HG02798 (cell line): Measurements from ENCODE around the gene TNNI3K.
A peak's percentile ranks its signal among the peaks of the same experiment; 100 is the strongest.

Experiments
- ATAC-seq: cut with Tn5 transposase; IDR thresholded peaks from one replicate; pipeline ENCODE4 v1.9.1; 2021; ENCODE audit warnings: mild to moderate bottlenecking; ENCODE audit not compliant: unreplicated experiment, poor library complexity

Gene TNNI3K

GRCh38 chr1:74430342-74430934 is 195.3 kb downstream of the TNNI3K start:
- ATAC-seq, result no peak

- no peak for ATAC-seq
Observed at GRCh38 chr1:74431531-74431930, 196.3 kb downstream of the TNNI3K start.

- ATAC-seq, result no peak
Observed at GRCh38 chr1:74432325-74432724, 197.1 kb downstream of the TNNI3K start.

- ATAC-seq, result no peak
Observed at GRCh38 chr1:74434321-74434720, 199.1 kb downstream of the TNNI3K start.

GRCh38 chr1:74436078-74436477 is 200.9 kb downstream of the TNNI3K start:
- ATAC-seq, result no peak

- ATAC-seq, result no peak
Observed at GRCh38 chr1:74437035-74437434, 201.8 kb downstream of the TNNI3K start.

GRCh38 chr1:74452035-74452434 is 216.8 kb downstream of the TNNI3K start:
- no peak for ATAC-seq

- ATAC-seq, result no peak
Observed at GRCh38 chr1:74453277-74453676, 218.1 kb downstream of the TNNI3K start.

- ATAC-seq, result no peak
Observed at GRCh38 chr1:74455390-74455789, 220.2 kb downstream of the TNNI3K start.

GRCh38 chr1:74457253-74457652 is 222.1 kb downstream of the TNNI3K start:
- ATAC-seq, result no peak

DNA sequence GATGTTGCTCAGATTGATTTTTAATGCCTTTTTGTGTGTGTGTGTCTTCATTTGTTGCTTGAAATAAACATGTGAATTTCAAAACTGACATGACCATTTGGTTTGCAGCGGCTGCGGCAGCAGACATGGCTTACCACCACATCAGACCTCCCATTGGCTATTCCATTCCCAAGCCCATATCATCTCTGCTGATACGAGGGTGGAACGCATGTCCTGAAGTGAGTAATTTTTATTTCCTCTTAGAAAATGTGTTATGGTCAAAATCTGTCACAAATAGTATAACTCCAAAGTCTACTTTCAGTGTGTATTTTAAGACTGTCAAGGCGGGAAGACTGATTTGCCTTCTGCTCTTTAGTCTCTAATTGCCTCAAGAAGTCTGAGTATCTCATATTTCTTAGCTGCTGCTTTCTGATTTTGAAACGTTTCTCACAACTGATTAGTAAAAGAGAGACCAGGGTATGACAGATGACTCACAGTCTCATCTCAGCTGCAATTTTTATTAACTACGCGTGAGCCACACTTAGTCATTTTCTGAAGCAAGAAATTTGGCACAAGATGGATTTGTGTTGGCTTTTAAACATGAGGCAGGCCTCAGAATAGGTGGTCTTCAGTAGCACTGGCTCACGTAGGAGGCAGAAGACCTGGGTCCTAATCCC is 228.3 kb downstream of the TNNI3K start:
- peak; percentile 77 for ATAC-seq

DNA sequence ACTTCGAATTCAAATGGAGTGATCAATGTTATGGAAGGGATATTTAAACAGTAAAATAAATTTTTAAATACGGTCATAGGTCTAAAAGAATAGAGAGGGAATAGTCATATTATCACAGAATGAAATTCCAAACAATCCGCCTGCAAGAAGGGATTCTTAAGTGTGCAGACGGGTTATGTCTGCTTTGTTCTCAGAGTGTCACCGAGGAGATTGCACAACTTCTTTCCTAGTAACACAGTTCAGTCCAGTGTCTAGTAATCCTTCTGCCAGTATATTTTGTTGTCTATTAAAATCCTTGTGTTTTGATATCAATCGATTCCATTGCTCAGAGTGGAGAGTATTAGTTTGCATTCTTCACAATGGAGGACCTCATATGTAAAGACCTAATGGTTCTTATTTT is 228.8 kb downstream of the TNNI3K start:
- ATAC-seq, result no peak

DNA sequence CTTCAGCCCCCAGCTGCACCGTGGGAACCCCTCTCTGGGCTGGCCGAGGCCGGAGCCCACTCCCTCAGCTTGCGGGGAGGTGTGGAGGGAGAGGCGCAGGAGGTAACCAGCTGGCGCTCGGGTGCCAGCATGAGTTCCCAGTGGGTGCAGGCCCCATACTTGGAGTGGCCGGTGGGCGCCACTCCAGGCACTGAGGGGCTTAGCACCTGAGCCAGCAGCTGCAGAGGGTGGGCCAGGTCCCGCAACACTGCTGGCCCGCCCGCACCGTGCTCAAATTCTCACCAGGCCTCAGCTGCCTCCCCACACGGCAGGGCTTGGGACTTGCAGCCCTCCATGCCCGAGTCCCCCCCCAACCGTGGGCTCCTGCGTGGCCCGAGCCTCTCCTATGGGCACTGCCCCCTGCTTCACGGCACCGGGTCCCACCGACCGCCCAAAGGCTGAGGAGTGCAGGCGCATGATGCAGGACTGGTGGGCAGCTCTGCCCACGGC is 230.1 kb downstream of the TNNI3K start:
- no peak for ATAC-seq

DNA sequence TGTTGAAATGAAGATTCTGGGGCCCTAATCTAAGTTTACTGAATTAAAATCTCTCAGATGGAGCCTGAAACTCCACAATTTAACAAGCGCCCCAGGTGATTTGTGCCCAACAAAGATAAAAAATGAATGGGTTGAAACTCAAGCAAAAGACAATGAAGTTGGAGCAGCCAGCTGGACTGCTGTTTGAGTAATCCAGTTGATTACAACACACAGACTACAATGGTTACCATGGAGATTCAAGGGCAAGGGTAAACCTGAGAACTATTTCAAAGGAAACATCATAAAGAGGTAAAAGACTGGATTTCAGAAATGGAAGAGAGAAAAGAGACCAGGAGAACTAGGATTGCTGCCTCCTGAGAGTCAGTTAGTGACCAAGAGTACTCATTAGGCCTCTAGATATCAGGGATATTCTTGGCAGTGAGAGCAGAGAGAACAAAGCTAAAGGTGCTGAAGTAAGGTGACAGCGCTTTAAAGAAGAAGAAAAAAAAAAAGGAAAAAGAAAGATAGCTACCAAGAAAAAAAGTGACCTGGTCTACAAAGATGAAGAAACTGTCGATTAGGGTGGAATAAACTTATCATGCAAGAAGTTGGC is 232.7 kb downstream of the TNNI3K start:
- no peak for ATAC-seq

GRCh38 chr1:74468982-74469603 is 233.9 kb downstream of the TNNI3K start:
- ATAC-seq, result peak; percentile 61

GRCh38 chr1:74470251-74470650 is 235.1 kb downstream of the TNNI3K start:
- ATAC-seq, result no peak

DNA sequence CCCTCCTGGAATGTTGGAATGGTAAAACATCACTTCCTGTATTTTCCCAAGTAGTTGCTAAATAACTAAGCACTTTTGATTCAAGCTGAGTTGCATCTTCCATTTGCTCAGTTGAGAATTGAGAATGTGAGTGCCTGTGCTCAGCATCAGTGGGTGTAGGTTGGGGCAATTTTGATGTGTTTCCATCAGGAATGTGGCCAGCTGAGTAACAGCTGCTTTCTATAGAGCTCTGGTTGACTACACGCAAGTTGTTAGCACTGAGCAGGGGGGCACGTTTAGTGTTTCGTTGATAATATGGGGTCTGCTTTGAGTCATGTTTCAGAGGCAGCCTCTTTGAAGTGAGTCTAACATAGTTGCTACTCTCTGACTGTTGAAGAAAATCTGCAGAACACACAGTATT is 235.7 kb downstream of the TNNI3K start:
- ATAC-seq, result no peak

DNA sequence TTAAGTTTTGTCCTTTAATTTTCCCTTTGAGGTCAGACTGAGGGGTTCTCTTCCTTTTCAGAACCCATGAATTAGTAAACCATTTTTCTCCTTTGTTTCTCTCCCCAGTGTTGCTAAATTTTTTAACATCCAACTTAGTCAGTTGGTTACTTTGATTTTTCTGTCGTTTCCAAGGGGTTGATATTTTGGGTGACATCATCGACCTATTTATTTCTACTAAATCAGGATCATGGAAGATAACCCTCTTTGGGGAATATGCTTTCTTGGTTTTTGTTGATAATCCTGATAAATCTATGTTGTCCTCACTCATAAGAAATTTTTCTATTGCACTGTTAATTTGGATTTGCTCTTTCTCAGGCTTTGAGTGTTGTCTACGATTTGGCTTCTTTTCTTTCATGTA is 236.3 kb downstream of the TNNI3K start:
- no peak for ATAC-seq

- no peak for ATAC-seq
Observed at GRCh38 chr1:74474585-74474984, 239.4 kb downstream of the TNNI3K start.

GRCh38 chr1:74478979-74479378 is 243.8 kb downstream of the TNNI3K start:
- no peak for ATAC-seq

GRCh38 chr1:74480068-74480467 is 244.9 kb downstream of the TNNI3K start:
- no peak for ATAC-seq
